PFSK-1 (cell line): ENCODE measurements around the gene PSMC5.

Source experiments
- FOXP2 ChIP-seq: optimal IDR thresholded peaks from 2 replicates; pipeline ENCODE3; 2011; ENCODE audit warnings: borderline replicate concordance, control low read depth, inconsistent platforms; ENCODE audit not compliant: insufficient read depth; ENCODE audit errors: extremely low read length, extremely low read depth
- POLR2AphosphoS5 ChIP-seq: IDR thresholded peaks from 2 replicates; pipeline ENCODE4 v1.6.1; 2012; ENCODE audit warnings: low read depth, mild to moderate bottlenecking, control low read depth, low read length, moderate library complexity
- SIN3A ChIP-seq: IDR thresholded peaks from 2 replicates; pipeline ENCODE4 v1.6.1; 2012; ENCODE audit warnings: mild to moderate bottlenecking, low read length, moderate library complexity, borderline replicate concordance; ENCODE audit not compliant: insufficient read depth
- TAF1 ChIP-seq: IDR thresholded peaks from 2 replicates; pipeline ENCODE4 v1.6.1; 2012; ENCODE audit warnings: low read length, control low read depth, borderline replicate concordance; ENCODE audit not compliant: insufficient read depth
- TF ChIP-seq, protein P1 (sequence below), 2 experiments: IDR thresholded peaks; 2 replicates each; pipeline versions ENCODE4 v1.6.1 to v1.8.0; 2011 to 2012; ENCODE audit warnings: low read depth in 2 of 2, low read length in 2 of 2, control low read depth in 1 of 2, inconsistent platforms in 1 of 2, mild to moderate bottlenecking in 1 of 2, moderate library complexity in 1 of 2; ENCODE audit not compliant: insufficient read depth in 1 of 2

PSMC5 gene

DNA sequence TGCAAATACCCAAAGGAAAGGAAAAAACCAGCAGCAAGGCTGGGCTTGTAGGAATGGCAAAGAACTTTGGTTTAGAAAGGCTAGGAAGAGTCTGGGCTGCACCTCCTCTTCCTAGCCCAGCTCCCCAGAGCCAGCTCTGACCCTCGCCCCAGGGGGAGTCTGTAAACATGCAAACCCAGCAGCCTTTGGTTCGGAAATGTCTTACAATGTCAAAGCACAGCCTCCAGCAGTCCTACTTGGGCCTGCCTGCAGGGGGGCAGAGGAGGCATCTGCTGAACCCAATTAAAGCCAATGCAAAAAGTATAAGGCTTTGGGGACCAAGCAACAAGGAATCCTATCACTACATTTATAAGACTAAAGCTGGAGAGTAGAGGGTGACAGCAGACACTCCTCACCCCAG is 5.2 kb downstream of the PSMC5 start:
- TF ChIP-seq FOXP2 (no peak), SIN3A (no peak), TAF1 (no peak), POLR2AphosphoS5 (no peak)
- TF ChIP-seq, protein P1, sequence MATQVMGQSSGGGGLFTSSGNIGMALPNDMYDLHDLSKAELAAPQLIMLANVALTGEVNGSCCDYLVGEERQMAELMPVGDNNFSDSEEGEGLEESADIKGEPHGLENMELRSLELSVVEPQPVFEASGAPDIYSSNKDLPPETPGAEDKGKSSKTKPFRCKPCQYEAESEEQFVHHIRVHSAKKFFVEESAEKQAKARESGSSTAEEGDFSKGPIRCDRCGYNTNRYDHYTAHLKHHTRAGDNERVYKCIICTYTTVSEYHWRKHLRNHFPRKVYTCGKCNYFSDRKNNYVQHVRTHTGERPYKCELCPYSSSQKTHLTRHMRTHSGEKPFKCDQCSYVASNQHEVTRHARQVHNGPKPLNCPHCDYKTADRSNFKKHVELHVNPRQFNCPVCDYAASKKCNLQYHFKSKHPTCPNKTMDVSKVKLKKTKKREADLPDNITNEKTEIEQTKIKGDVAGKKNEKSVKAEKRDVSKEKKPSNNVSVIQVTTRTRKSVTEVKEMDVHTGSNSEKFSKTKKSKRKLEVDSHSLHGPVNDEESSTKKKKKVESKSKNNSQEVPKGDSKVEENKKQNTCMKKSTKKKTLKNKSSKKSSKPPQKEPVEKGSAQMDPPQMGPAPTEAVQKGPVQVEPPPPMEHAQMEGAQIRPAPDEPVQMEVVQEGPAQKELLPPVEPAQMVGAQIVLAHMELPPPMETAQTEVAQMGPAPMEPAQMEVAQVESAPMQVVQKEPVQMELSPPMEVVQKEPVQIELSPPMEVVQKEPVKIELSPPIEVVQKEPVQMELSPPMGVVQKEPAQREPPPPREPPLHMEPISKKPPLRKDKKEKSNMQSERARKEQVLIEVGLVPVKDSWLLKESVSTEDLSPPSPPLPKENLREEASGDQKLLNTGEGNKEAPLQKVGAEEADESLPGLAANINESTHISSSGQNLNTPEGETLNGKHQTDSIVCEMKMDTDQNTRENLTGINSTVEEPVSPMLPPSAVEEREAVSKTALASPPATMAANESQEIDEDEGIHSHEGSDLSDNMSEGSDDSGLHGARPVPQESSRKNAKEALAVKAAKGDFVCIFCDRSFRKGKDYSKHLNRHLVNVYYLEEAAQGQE (IDR thresholded peaks at IDR 0.05; ENCODE audit: insufficient read depth in 1 of 2, low read depth in 2 of 2, low read length in 2 of 2), result no peak

DNA sequence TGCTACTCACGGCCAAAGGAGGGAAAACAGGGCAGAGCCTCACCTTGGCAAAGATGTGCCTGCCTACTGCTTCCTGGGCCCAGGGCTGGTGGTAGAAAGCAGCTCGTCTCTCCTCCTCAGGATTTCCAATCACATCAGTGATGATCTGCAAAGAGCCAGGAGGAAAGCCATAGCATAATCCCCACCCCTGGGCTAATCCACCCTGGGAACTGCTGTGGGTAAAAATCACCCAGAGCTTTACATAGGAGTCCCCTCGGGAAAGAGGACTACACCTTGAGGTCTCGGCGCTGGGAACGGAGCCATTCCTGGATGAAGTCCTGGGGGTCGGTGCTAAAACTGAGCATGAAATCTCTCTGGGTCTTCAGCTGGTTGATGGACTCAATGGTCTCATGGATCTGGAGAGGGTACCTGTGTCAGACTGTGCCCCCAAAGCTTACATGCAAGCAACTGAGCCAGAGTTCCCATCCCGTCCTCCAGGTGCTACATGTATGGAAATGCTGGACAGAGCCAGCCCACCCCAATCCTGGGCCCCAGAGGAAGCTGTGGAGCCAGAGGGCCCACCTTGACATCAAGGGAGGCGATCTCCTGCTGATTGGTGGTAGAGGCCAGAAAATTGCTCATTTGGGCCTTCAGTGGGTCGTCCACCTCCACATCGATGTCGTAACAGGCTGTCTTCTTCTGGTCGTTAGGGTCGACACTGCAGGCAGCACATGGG is 6.0 kb downstream of the PSMC5 start:
- TF ChIP-seq POLR2AphosphoS5 (peak; percentile 16; the same call in 1 of the 2 replicates), TAF1 (no peak)
- TF ChIP-seq, protein P1 (IDR thresholded peaks at IDR 0.05; ENCODE audit: insufficient read depth in 1 of 2, low read depth in 2 of 2, low read length in 2 of 2), result peak in 1 of 2 experiments; percentile 32; a peak in 1 of 4 replicates

DNA sequence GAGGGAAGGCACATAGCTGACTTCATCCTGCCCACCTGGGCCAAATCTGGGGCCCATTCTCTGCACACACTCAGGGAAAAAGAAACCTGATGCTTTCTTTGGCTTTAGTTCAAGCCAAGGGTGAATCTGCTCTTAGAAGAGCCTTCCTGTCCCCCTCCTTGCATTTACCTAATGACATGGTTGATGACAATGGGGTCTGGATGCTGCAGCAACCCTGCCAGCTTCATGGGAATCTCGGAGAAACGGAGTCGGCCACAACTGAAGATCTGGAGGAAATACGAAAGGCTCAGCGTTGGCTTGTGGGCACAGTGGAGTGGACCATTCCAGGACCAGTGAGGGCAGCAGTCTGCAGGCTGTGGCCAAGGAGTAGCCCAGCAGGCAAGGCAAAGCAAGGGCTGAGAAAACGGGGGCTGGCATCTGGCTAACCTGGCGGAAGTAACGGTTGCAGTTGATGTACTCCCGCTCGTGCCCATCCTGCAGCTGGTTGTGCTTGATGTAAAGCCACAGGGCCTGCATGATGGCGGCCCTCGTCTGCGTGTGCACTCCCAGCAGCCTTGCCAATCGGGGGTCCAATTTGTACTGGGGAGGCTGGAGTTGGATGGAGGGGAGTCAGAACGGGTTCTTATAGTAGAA is 6.6 kb downstream of the PSMC5 start:
- 0 out of 2 replicates have a peak, but pooled peaks have one; percentile 3 for TF ChIP-seq POLR2AphosphoS5
- TF ChIP-seq, protein P1 (IDR thresholded peaks at IDR 0.05; ENCODE audit: insufficient read depth in 1 of 2, low read depth in 2 of 2, low read length in 2 of 2), result no peak
- TF ChIP-seq FOXP2, result no peak
- no peak for TF ChIP-seq SIN3A
- no peak for TF ChIP-seq TAF1

DNA sequence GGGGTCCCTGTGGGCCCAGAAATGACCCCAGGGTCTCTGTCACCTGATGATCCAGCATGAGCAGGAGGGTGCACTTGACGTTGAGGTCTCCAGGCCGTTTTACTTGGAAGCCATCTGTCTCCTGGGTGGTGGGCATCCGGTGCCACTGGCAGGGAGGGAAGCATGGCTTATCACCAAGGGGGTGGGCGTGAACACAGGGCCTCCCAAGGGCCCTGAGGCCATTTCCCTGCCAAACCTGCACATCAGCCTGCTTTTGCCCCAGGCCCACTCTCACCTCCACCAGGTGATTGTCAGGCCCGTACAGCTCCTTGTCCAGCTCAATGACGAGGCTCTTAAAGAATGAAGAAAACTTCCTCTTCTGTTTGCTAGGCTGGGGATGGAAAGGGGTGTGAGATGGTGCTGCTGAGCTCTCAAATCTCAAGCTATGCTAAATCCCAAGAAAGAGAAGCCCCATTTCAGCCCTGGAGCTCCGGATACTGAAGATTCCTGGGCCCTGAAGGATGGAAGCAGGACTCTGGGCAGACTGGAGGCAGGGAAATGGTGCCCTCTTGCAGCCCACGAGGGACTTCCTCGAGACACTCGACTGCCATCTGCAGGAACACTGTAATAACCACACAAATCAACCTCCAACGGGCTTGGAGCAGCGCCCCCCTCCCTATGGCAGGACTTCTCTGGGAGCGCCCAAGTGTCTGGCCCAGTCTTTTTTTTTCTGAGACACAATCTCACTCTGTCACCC is 7.4 kb downstream of the PSMC5 start:
- TF ChIP-seq, protein P1 (IDR thresholded peaks at IDR 0.05; ENCODE audit: insufficient read depth in 1 of 2, low read depth in 2 of 2, low read length in 2 of 2), result no peak
- no peak for TF ChIP-seq POLR2AphosphoS5
